ENCODE results near the gene IQSEC2. TPM values are rescaled to one million over a fixed set of nuclear protein-coding genes. Genes with fewer than 3 reads are reported as not detected.

Gene IQSEC2
- polyA plus RNA-seq, 12 donors = 10.9 to 24.1 (median 18.2) TPM; not detected in 1

- DNase-seq = no peak
Measured at GRCh38 chrX:53272808-53273337, 8.5 kb downstream of the IQSEC2 start.

DNA sequence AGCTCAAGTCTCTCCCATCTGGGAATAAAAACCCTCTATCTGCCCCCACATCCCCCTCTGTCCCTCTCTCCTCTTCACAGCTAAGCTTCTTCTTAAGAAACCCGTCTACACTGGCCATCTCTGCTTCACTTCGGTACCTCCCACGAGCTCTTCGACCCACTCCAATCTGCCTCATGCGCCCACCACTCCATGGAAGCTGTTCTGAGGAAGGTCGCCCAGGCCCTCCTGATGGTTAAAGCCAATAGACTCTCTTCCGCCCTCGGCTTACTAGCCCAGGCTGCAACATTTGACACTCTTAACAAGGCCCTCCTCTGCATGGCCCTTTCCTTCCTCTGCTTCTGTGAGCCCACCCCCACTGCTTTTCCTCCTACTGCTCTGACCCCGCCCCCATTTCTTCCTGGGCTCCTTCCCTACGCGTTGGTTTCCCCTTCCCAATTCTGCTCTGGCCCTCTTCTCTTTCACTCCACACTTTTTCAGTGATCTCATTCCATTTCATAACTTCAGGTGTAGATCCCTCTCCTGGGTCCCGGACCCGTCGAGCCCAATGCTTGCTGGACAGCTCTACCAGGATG lies 11.8 kb downstream of the IQSEC2 start:
- DNase-seq = no peak

- no peak for DNase-seq
Measured at GRCh38 chrX:53268173-53268572, 13.2 kb downstream of the IQSEC2 start.

GRCh38 chrX:53266914-53267313 lies 14.5 kb downstream of the IQSEC2 start:
- DNase-seq = no peak

DNA sequence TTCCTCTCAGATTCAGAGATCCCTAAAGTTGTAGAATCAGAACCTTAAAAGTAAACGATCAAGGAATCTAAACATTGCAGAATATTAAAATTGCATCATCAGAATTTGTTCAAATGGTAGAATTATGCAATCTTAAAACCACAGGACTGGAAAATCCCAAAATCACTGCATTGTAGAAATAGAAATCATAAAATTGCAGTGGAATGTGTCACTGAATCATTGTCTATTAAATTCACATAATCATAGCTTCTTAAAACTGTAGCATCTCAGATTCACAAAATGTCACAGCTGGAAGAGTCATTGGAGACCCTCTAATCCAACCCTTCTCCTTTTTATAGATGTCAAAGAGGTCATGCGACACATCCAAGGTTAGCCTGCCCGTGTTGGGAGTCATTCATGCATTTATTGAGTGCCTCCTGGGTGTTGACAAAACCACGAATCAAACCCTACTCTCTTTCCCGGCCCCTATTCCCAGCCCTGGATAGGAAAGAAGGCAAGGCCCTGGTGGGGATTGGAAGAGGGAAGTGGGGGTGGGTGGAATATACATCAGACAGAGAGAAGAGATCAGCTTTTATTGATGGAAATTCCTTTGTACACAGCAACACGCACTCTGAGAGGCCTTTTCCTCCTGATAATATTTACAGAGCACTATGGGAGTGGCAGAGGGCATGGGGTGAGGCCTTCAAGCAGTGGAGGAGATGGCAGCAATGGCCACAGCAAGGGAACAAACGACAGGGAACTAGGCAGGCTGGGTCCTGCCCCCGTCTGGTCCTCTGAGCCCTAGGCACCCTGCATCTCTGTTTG lies 15.4 kb downstream of the IQSEC2 start:
- DNase-seq = no peak

DNA sequence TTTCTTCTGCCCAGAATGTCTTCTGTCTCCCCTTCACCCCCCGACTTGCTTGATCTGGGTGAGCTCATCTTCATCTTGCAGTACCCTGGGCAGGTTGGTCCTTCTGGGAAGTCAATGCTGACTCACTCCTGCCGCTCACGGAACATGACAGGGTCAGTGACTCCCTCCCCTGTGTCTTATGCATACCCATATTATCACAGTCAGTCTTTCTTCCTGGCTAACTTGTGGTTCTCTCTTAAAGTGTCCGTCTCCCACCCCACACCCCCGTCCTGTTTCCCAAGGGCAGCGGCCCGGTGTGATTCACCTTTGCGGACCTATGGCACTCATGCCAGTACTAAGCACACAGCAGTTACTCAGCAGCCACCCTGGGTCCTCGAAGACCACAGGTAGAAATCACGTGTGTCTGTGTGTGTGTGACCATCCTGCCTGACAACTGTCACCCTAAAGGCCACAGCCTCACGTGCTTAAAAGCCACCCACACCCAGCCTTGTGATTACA lies 17.7 kb downstream of the IQSEC2 start:
- no peak for DNase-seq

DNA sequence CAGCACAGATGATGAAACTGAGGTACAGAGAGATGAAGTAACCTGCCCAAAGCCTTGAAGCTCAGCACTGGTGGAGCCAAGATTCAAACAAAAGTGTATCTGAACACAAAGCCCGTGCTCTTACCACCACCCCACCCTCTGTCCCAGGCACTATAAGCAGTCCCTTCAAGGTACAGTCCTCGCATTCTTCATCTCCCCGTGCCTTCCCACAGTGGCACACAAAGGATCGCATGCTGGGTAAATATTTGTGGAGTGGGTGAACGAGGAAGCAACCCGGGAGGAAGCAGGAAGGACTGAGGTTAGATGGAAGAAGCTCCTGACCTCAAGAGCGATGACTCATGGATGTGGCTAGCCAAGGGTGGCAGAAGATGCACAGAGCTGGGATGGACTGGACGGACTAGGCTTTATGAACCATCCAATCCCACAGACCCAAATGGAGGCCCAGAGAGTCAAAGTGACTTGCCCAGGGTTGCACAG lies 18.4 kb downstream of the IQSEC2 start:
- no peak for DNase-seq

DNA sequence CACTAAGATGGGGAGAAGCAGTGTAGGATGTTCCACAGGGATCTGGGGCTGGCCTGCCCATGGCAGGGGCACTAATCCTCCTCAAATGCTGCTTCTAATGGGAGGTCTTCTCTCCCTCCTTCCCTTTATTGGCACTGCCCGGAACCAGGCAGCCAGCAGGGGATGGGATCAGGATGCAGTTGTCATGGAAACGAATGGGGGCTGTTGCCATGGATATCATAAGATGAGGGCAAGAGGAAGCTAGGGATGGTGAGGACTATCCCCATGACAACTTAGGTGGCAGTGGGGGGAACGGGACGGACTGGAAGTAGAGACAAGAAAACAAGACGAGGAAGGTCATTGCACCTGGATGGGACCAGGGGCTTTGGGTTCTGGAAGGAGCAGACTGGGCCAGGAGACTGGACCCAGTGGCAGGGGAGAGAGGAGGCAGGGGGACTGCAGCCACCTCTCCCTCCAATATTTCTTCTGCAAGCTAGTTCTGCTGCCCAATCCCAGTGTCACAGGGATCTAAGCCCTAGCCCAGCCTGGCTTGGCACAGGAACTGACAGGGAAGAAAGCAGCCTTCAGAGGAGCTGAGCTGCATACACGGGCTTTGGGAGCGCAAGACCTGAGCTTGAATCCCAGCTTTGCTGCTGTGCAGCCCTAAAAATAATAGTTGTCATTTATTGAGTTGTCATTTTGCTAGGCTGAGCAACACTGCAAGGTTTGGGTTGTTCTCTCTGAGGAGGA lies 19.0 kb downstream of the IQSEC2 start:
- no peak for DNase-seq

- peak; percentile 22 for DNase-seq
Measured at GRCh38 chrX:53261355-53261972, 19.9 kb downstream of the IQSEC2 start.

- no peak for DNase-seq
Measured at GRCh38 chrX:53260836-53261235, 20.5 kb downstream of the IQSEC2 start.

- DNase-seq = no peak
Measured at GRCh38 chrX:53257670-53258423, 23.5 kb downstream of the IQSEC2 start.

DNA sequence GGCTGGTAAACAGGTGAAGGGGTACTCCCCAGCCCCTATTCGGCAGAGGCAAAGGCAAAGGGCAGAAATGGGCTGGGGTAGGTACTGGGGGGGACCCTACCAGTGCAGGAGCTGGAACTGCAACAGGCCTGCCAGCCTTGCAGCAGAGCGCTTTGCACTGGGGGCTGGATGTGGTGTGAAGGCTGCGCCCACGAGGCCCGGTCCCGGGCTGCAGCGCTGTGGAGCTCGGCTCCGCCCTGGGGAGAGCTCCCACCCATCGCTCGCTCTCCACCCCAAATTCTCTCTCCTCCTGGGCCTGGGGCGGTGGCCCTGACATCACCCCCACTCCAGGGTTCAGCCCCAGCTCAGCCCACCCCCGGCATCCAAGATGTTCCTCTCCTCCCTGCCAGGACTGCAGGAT lies 24.2 kb downstream of the IQSEC2 start:
- DNase-seq = no peak

GRCh38 chrX:53256446-53257041 lies 24.8 kb downstream of the IQSEC2 start:
- DNase-seq = no peak

DNA sequence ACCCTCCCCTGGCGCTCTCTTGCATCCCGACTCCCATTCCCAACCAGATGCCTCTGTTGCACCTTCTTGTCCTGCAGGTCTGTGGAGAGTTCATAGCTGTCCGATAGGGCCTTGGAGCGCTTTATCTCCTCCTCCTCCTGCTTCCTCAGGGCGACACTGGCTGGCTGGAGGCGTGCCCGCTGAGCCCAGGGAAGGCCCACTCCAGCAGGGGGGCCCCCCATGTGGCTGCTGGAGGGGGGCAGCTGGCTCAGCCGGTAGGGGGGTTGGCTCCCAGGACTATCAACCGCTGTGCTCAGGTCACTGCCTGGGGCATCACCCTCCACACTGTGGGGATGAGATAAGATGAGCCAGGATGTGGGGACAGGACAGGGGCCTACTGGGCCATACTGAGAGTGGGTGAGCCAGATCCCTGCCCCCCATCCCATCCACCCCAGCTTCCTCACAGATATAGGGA lies 25.6 kb downstream of the IQSEC2 start:
- DNase-seq = no peak

- DNase-seq = no peak
Measured at GRCh38 chrX:53254570-53255461, 26.6 kb downstream of the IQSEC2 start.

GRCh38 chrX:53253293-53254020 lies 27.9 kb downstream of the IQSEC2 start:
- no peak for DNase-seq

DNA sequence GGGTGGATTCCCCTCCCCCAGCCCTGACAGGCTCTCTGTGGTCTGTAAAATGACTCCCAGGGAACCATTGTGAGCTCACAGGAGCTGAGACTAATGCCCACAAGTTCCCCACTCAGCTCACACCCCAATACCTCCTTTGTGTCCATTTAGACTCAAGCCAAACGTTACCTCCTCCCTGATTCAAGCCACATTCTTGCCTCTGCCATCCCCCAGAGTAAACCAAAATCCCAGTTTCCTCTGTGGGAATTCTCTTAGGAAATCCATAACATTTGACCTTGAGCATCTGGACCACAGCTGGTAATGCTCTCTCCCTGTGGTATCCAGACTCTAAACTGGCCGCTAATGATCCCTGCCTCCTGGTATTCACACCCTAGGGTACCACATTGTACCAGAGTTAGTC lies 30.1 kb downstream of the IQSEC2 start:
- no peak for DNase-seq

DNA sequence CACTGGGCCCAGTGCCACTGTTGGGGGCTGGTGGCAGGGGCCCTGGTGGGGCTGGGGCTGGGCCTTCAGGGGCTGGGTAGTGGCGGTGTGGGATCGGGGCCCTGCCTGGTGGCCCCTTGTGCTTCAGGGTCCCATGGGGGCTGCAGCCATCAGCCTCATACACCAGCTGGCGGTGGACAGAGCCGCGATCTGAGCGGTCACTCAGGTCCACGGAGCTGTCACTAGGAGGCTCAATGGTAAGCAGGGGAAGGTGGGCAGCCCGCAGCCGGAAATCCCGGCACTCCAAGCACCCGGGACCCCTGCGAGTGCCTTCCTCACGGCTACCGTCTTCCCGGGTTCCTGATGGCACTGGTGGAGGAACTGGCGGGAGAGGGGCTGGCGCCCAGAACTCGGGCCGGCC lies 30.8 kb downstream of the IQSEC2 start:
- no peak for DNase-seq

All from muscle of arm (tissue), 12 donors.